M059J (cell line): Measurements from ENCODE around the gene KIAA0753. TPM values are rescaled to one million over a fixed set of nuclear protein-coding genes. Genes with fewer than 3 reads are reported as not detected.
A peak's percentile ranks its signal among the peaks of the same experiment; 100 is the strongest.

Experiments
- DNase-seq: peaks from one replicate; pipeline ENCODE4 v3.0.0-alpha.2; 2012; ENCODE audit warnings: low read depth
- total RNA-seq: library from RNA; depleted of rRNA; stranded (reverse); fragments of >200 nt; shearing (Covaris generic); gene quantifications from 2 replicates; pipeline ENCODE4 v1.2.3, GENCODE V29; 2014; rRNA removed

The KIAA0753 gene
- total RNA-seq, 1 experiment from 2014 or later, result 12.9 TPM

- DNase-seq, result no peak
Measured at GRCh38 chr17:6547336-6547735, 93.2 kb downstream of the KIAA0753 start.

DNA sequence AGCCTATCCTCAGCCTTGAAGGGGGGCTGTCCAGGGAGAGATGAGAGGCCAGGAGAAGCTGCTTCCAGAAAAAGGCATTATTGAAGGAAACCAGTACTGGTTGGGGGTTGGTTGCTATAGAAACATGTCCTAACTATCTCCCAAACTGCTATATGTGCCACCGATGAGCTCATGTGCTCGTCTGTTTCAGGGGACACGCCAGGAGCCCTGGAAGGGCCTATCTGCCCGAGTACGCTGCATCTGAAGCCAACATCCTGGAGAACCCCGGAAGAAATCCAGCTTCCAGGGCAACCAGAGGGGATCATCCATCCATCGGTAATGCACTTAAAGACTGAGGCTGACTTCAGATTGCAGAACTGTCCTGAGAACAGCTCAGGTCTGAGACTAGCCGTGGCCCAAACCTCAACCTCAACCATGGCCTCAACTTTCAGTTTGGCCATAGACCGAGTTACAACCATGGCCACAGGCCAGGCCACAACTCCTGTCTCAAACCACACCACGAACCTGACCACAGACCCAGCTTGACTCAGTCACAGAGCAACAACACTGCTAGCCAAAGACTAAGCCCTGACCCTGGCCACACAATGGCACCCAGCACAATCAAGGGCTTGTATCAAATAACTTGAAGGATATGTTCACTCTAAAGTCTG lies 94.3 kb downstream of the KIAA0753 start:
- DNase-seq, result peak; percentile 91

DNA sequence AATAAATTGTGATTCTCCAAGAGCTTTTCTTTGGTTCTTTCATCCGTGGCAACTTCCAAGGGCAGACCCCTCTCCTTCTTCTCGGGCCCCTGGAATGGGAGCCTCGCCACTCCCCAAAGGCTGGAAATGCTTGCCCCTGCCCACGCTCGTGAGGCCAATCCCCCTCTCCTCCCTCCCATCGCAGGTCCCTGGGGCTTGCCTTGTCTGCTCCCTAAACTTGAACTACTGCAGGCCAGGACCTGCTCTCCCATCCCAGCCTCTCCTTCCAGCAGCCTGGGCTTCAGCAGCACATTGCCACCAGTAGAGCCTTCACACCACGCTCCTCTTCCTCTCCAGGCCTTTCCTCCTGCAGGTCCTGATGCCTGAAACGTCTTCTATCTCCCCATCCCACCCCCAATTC lies 95.2 kb downstream of the KIAA0753 start:
- no peak for DNase-seq

DNA sequence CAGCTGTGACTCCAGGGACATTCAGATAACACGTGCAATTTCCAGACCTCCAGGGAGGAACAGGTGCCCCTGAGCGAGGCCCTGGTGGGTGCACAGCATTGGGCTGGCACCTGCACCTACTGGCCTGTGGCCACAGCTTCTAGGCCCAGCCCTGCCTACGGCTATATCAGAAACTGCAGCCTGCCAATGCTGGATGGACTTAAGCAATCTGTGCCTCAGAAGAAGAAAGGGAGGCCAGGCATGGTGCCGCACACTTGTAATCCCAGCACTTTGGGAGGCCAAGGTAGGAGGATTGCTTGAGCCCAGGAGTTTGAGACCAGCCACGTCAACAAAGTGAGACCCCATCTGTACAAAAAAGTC lies 96.5 kb downstream of the KIAA0753 start:
- DNase-seq, result no peak

DNA sequence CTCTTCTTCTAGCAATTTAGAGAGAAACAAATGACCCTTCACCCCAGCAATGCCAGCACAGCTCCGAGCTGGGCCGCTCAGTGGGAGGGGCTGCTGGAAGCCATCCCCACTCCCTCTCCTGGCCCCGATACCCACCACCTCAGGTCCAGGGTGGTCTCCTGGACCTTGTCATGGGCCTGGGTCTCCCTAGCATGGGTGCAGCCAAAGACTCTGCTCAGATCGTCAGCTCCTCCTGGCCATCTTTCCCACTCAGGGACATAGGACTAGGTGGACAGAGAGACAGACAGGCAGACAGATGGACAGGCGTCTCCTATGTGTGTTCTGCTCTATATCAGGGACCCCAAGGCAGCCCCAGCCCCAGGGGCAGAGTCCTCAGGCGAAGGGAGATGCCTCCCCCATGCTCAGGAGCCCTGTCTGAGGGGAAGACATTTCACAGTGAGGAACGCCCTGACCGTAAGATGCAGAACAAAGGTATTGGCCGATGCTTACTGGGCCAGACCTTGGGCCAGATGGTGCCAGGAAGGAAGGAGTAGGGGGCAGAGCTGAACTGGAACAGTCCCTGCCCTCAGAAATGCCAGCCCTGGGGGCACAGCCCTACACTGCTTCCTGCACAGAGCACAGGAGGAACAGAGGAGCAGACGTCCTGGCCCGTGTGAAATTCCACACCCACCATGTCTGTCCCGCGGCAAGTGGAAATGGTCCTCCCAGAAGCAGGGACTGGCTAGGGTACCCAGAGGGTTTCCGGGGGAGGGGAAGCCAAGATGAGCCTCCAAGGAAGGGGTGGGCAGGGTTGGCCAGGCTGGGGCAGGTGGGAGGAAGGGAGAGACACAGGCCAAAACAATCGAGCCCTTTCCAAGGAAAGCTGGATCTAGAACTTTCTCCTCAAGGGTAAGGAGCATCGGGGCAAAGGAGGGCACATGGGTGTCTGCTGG lies 97.2 kb downstream of the KIAA0753 start:
- no peak for DNase-seq

DNA sequence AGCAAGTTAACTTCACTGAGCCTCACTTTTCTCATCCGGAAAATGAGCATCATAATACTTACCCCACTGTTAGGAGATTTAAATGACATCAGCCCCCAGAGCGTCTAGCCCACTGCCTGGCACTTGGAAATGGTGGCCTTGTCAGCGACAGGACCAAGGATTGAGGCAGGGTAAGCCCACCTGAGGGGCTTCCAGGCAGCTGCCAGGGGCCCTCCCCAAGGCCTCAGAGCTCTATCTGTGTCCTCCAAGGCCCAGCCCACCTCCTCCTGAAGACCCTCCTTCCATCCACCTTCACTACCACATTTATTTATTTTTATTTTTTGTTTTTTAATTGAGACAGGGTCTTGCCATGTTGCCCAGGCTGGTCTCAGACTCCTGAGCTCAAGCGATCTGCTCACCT lies 97.9 kb downstream of the KIAA0753 start:
- no peak for DNase-seq

GRCh38 chr17:6541886-6542285 lies 98.6 kb downstream of the KIAA0753 start:
- no peak for DNase-seq

- no peak for DNase-seq
Measured at GRCh38 chr17:6539871-6540270, 100.6 kb downstream of the KIAA0753 start.

- no peak for DNase-seq
Measured at GRCh38 chr17:6536566-6537065, 103.9 kb downstream of the KIAA0753 start.

DNA sequence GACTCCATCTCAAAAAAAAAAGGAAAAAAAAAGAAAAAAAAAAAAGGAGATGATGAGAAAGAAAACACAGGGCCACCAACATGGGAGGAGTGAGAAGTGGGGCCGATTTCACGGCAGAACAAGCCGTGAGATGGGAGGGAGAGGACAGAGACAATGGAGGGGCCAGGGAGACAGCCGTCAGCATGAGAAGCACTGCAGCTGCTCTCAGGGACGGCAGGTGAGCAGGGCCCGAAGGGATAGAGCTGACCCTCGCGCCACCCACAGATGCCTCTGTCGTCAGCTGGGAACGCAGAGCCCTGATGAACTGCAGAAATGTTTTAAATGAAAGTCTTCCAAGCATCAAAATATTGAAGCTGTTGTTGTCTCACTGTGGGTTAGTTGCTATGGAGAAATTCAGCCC lies 104.5 kb downstream of the KIAA0753 start:
- no peak for DNase-seq

- DNase-seq, result no peak
Measured at GRCh38 chr17:6534846-6535514, 105.5 kb downstream of the KIAA0753 start.

DNA sequence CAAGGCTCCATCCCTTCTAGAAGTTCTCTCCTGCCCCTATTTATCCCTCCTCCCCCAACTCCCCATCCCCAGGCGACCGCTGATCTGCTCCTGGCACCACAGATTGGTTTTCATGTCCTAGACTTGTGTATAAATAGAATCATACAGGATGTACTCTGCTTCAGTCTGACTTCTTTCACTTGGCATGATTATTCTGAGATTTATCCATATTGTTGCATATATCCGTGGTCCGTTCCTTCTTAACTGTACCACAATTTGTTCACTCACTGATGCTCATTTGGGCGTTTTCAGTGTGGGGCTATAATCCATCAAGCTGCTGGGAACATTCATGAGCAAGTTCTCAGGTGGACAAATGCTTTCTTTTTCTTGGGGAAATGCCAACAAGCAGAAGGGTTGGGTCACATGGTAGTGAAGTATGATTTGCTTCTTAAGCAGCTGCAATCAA lies 108.0 kb downstream of the KIAA0753 start:
- DNase-seq, result no peak

- no peak for DNase-seq
Measured at GRCh38 chr17:6531575-6531974, 108.9 kb downstream of the KIAA0753 start.

DNA sequence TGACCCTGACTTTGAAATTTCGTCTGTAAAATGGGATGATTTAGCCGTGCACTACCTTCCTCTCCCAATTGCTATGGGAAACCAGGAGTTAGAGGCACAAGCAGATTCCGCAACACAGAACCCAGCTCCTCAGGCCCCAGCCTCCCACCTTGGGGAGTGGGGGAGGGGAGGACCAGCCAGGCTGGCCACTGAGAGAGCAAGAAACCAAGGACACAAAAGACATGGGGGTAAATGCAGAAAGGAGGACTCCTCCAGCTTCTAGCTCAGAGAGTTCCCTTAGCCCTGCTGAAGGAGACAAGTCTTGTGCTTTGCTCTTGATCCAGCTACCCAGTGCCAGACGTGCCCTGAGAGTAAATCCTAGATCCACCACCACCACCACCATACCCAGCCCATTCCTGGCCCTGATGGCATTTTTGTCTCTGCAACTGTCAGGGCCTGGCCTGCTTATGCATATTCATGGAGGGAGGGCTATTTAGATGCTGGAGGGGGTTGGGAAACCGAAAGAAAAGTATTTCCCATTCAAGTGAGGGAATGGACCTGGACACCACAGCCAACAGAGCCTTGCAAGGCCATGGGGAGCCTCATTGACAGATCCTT lies 110.1 kb downstream of the KIAA0753 start:
- DNase-seq, result no peak

DNA sequence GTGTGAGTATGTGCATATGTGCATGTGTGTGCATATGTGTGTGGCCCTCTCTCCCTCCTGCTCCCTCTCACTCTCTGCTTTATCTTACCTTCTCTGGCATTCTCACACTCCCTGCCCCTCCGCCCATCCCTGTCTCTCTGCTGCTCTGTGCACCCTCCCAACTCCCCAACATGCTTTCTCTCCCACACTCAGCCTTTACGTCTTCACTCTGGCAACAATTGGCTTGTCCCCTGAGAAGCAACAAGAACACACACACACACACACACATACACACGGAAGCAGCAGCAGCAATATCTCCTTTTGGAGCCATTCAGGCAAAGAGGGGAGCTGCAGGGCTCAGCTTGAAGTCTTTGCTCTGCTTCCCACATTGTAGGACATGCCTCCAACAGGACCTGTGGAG lies 112.0 kb downstream of the KIAA0753 start:
- no peak for DNase-seq

Other genes with a start within 250 kb of the KIAA0753 start
- 0.05 TPM in 1 of 2 replicates, not detected in the other for gene AIPL1, start 205.6 kb downstream of the KIAA0753 start, total RNA-seq
- 76.1 and 87.3 TPM in 2 replicates for gene PIMREG, start 196.3 kb downstream of the KIAA0753 start, total RNA-seq
- gene PITPNM3, start 84.2 kb downstream of the KIAA0753 start, total RNA-seq, result 0.39 and 0.89 TPM in 2 replicates
- 250 and 253 TPM in 2 replicates for gene TXNDC17, start 349 bp upstream of the KIAA0753 start, total RNA-seq
- gene MED31, start 10.9 kb upstream of the KIAA0753 start, total RNA-seq, result 13.4 and 29.9 TPM in 2 replicates
- gene C17orf100, start 11.1 kb upstream of the KIAA0753 start, total RNA-seq, result 0.62 and 1.6 TPM in 2 replicates
- not detected in 2 replicates for gene SLC13A5, start 72.7 kb upstream of the KIAA0753 start, total RNA-seq
- 74.4 and 76.4 TPM in 2 replicates for gene XAF1, start 115.3 kb upstream of the KIAA0753 start, total RNA-seq
- gene FBXO39, start 135.5 kb upstream of the KIAA0753 start, total RNA-seq, result 0.20 TPM in 1 of 2 replicates, not detected in the other
- gene TEKT1, start 191.0 kb upstream of the KIAA0753 start, total RNA-seq, result not detected in 2 replicates